ENCODE measurements around the gene HOXC6. TPM values are rescaled to one million over a fixed set of nuclear protein-coding genes. Genes with fewer than 3 reads are reported as not detected.
A peak's percentile ranks its signal among the peaks of the same experiment; 100 is the strongest.

HOXC6 gene
- total RNA-seq, 2 donors from 2014 or later: 0.15 TPM; not detected in 1

DNA sequence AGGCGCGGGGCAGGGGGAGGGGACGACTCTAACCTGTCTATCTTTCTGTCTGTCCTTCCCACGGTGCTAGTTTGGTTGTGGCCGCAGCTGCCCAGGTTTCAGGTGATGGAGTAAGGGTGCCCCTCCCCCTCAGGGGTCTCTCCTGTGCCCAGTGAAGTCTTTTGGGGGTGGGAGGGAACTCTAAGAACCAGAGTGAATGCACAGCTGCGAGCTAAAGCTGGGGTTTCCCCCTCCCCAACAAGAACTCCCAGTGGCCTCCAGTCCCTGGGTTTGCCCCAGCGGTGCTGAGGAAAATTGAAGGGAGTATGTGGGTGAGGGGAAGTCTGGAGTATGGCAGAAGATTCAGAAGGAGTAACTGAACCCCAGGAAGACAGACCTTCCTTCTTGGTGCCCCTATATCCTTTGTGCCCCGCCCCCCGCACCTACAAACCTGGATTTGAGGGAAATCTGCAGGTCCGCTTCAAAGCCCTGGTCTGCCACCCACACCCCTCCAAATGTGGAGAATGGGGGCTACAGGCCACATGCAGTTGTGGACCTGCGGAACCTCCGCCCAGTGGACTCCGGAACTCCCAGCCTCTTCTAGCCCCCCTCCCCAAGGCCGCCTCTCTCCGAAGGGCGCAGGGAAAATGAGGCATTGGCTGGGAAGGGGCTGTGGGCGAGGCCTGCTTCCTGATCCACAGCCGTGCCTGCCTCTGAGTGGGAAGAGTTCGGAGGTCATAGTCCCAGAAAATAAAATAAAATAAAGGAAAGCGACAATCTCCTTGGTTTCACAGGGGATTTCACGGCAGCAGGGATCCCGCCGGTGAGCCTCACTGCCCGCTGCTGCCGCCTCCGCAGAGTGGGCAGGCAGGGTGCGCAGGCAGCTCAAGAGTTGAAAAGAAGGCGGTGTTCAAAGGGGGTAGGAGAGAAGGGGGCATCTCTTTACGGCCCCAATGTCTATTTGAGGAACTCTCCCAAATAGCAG, 31.7 kb upstream of the HOXC6 start:
- Histone ChIP-seq H3K9ac (ENCODE audit: low read depth in 2 of 2, low read length in 2 of 2) (no peak overlapping the region), H3K36me3 (no peaks in the 10 kb centered on the region), H3K4me3 (peak overlapping the region; percentile 37), H3K9me3 (no peaks in the 10 kb centered on the region), H3K27ac (no peak overlapping the region), H3K27me3 (peaks cover 100% of the 10 kb centered on the region), H3K4me1 (peaks cover 9% of the 10 kb centered on the region)
- no peak for DNase-seq
- intact Hi-C loops (cut with DNase I): no loop called here
- TF ChIP-seq, protein P1, sequence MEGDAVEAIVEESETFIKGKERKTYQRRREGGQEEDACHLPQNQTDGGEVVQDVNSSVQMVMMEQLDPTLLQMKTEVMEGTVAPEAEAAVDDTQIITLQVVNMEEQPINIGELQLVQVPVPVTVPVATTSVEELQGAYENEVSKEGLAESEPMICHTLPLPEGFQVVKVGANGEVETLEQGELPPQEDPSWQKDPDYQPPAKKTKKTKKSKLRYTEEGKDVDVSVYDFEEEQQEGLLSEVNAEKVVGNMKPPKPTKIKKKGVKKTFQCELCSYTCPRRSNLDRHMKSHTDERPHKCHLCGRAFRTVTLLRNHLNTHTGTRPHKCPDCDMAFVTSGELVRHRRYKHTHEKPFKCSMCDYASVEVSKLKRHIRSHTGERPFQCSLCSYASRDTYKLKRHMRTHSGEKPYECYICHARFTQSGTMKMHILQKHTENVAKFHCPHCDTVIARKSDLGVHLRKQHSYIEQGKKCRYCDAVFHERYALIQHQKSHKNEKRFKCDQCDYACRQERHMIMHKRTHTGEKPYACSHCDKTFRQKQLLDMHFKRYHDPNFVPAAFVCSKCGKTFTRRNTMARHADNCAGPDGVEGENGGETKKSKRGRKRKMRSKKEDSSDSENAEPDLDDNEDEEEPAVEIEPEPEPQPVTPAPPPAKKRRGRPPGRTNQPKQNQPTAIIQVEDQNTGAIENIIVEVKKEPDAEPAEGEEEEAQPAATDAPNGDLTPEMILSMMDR (IDR thresholded peaks at IDR 0.05): no peak

DNA sequence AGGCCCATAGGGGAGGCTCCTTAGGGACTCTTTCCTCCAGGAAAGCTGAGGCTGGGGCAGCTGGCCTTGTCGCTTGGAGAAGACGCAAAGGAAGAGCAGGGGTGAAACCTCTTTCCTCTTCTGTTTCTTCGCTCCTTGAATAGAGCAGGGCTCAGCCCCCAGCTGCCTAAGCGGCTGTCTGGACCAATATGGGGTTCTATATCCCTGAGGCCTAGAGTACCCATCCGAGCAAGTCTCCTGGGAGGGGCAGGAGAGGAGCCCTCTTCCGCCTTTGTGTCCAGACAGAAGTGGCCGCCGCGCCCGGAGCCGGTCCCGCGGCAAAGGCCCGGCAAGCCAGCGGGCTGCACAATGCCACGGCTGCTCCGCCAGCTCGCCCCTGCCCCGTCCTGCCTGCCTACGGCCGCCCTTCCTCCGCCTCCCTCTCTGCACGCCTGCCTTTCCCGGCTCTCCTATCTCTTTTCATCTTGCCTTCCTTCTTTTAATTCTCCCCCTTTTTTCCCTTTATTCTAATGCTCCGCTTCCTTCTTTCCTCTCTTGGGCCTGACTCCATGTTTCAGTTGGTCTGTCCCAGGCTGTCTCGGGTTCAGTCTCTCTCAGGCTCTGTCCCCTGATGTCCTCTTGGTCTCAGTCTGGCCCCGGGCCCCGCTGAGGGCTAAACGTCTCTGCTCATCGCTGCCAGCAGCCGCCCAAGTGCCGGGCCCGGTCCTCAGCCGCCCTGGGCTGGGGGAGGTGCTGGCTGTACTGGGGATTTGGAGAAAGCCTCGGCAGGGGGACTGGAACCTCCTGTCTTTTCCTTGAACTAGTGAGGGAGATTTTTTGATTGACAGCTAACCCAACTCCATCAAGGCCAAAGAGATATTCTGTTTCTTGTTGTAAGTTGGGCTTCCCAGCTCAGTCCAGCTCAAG, 30.8 kb upstream of the HOXC6 start:
- Histone ChIP-seq H3K9me3 (no peaks in the 10 kb centered on the region), H3K9ac (ENCODE audit: low read depth in 2 of 2, low read length in 2 of 2) (no peak overlapping the region), H3K27ac (no peak overlapping the region), H3K27me3 (peaks cover 100% of the 10 kb centered on the region), H3K4me1 (peaks cover 9% of the 10 kb centered on the region), H3K36me3 (no peaks in the 10 kb centered on the region), H3K4me3 (no peak overlapping the region)
- TF ChIP-seq, protein P1 (IDR thresholded peaks at IDR 0.05): no peak
- DNase-seq: no peak
- intact Hi-C loops (cut with DNase I): no loop called here

DNA sequence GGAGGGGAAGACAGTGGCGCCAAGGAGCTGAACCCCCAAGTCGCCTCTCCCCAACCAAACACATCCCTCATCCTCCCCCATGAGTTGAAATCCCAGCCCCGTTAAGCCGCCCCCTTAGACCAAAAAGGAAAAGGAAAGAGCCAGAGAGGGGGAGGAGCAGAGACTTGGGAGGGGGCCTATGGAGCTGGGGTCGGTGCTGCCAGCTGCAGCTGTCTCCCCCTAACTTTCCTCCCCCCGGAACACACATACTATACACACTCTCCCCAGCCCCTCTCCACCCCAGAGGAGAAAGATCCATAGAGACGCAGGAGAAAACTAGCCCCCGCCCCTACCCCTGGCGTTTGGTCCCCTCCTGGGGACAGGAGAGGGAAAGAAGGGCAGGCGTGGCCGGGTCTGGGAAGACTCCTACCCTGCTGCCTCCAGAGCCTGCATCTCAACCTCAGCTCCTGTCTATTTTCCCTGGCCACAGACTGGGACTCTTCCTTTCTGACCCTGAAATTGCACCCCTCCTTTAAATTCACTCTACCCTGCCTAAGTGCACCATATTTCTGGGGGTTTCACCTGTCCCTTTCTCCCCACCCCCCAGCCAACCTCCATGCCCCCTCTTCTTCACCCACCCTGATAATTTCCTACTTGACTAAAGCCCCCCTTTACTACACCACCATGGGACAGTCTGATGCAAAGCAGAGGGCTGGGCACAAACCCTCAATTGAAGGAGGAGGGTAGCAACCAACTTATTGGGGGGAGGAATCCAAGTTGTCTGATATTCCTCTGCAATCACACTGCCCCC, 29.9 kb upstream of the HOXC6 start:
- H3K9me3 ChIP-seq: no peaks in the 10 kb centered on the region
- H3K36me3 ChIP-seq: no peaks in the 10 kb centered on the region
- peaks cover 9% of the 10 kb centered on the region for H3K4me1 ChIP-seq
- H3K9ac ChIP-seq (ENCODE audit: low read depth in 2 of 2, low read length in 2 of 2): no peak overlapping the region
- H3K27me3 ChIP-seq: peaks cover 100% of the 10 kb centered on the region
- no peak overlapping the region for H3K4me3 ChIP-seq
- no peak overlapping the region for H3K27ac ChIP-seq
- TF ChIP-seq, protein P1 (IDR thresholded peaks at IDR 0.05): no peak
- no peak for DNase-seq
- intact Hi-C loops (cut with DNase I): no loop called here

DNA sequence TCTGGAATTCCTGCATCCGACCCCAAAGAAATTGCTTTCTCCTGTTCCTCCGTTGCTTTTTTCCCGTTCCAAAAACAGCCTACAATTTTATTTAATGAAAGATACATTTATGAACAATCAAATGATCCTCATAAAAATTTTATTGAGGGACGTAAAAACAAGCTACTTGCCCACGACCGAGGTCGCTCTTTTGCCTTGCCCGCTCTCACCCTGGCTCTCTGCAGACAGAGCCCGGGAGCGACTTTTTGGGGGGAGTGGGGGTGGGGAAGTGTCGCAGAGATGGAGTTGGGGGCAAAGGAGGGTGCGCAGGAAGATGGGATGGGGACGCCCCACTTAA, 29.4 kb upstream of the HOXC6 start:
- peaks cover 100% of the 10 kb centered on the region for H3K27me3 ChIP-seq
- H3K4me3 ChIP-seq: no peak overlapping the region
- H3K27ac ChIP-seq: no peak overlapping the region
- peaks cover 9% of the 10 kb centered on the region for H3K4me1 ChIP-seq
- intact Hi-C loops (cut with DNase I): no loop called here
- TF ChIP-seq, protein P1 (IDR thresholded peaks at IDR 0.05): no peak
- no peak overlapping the region for H3K9ac ChIP-seq (ENCODE audit: low read depth in 2 of 2, low read length in 2 of 2)
- H3K36me3 ChIP-seq: no peaks in the 10 kb centered on the region
- no peaks in the 10 kb centered on the region for H3K9me3 ChIP-seq
- DNase-seq: no peak

Data from colonic mucosa (tissue), 4 donors.